HG03095 (cell line): Measurements from ENCODE around the gene TUBB8.
"Not testable (repeated sequence)": the region's sequence is repeated elsewhere in the genome, so short reads cannot be mapped to it uniquely, and the experiment has no call there.

Experiments
- ATAC-seq: cut with Tn5 transposase; IDR thresholded peaks from one replicate; pipeline ENCODE4 v1.9.1; 2021; ENCODE audit warnings: moderate library complexity; ENCODE audit not compliant: unreplicated experiment

The TUBB8 gene

GRCh38 chr10:48996-49395 lies at the start of gene TUBB8:
Gene TUBB8, minus strand, starts transcription at chr10:49296. Its CDS starts 58 bp downstream, at chr10:49238.
- no peak for ATAC-seq

- no peak for ATAC-seq
Measured at GRCh38 chr10:96466-96865, 47.4 kb upstream of the TUBB8 start.

GRCh38 chr10:95356-96115 lies 46.4 kb upstream of the TUBB8 start:
- ATAC-seq: no peak

- no peak for ATAC-seq
Measured at GRCh38 chr10:94613-95012, 45.5 kb upstream of the TUBB8 start.

- ATAC-seq: no peak
Measured at GRCh38 chr10:92846-93245, 43.8 kb upstream of the TUBB8 start.

- no peak for ATAC-seq
Measured at GRCh38 chr10:92153-92552, 43.1 kb upstream of the TUBB8 start.

- ATAC-seq: no peak
Measured at GRCh38 chr10:91313-91712, 42.2 kb upstream of the TUBB8 start.

GRCh38 chr10:90161-90560 lies 41.1 kb upstream of the TUBB8 start:
- no peak for ATAC-seq

GRCh38 chr10:89248-89647 lies 40.2 kb upstream of the TUBB8 start:
- no peak for ATAC-seq

- no peak for ATAC-seq
Measured at GRCh38 chr10:88253-88652, 39.2 kb upstream of the TUBB8 start.

- ATAC-seq: no peak
Measured at GRCh38 chr10:87177-88080, 38.3 kb upstream of the TUBB8 start.

GRCh38 chr10:86031-86430 lies 36.9 kb upstream of the TUBB8 start:
- no peak for ATAC-seq

GRCh38 chr10:85044-85443 lies 35.9 kb upstream of the TUBB8 start:
- ATAC-seq: no peak

GRCh38 chr10:83930-84530 lies 34.9 kb upstream of the TUBB8 start:
- ATAC-seq: no peak

GRCh38 chr10:80477-81105 lies 31.5 kb upstream of the TUBB8 start:
- no peak for ATAC-seq

- no peak for ATAC-seq
Measured at GRCh38 chr10:79532-80215, 30.6 kb upstream of the TUBB8 start.

- ATAC-seq: no peak
Measured at GRCh38 chr10:78556-78955, 29.5 kb upstream of the TUBB8 start.

GRCh38 chr10:74266-74621 lies 25.1 kb upstream of the TUBB8 start:
- not testable (repeated sequence) for ATAC-seq

GRCh38 chr10:73543-74265 lies 24.6 kb upstream of the TUBB8 start:
- not testable (repeated sequence) for ATAC-seq

GRCh38 chr10:68156-68555 lies 19.1 kb upstream of the TUBB8 start:
- ATAC-seq: not testable (repeated sequence)
